GM21367 (cell line): ENCODE results near the gene PHTF2.
"Not testable (repeated sequence)": the region's sequence is repeated elsewhere in the genome, so short reads cannot be mapped to it uniquely, and the experiment has no call there.

Source experiments
- ATAC-seq: cut with Tn5 transposase; IDR thresholded peaks from one replicate; pipeline ENCODE4 v1.9.1; 2021; ENCODE audit not compliant: unreplicated experiment

Gene PHTF2

DNA sequence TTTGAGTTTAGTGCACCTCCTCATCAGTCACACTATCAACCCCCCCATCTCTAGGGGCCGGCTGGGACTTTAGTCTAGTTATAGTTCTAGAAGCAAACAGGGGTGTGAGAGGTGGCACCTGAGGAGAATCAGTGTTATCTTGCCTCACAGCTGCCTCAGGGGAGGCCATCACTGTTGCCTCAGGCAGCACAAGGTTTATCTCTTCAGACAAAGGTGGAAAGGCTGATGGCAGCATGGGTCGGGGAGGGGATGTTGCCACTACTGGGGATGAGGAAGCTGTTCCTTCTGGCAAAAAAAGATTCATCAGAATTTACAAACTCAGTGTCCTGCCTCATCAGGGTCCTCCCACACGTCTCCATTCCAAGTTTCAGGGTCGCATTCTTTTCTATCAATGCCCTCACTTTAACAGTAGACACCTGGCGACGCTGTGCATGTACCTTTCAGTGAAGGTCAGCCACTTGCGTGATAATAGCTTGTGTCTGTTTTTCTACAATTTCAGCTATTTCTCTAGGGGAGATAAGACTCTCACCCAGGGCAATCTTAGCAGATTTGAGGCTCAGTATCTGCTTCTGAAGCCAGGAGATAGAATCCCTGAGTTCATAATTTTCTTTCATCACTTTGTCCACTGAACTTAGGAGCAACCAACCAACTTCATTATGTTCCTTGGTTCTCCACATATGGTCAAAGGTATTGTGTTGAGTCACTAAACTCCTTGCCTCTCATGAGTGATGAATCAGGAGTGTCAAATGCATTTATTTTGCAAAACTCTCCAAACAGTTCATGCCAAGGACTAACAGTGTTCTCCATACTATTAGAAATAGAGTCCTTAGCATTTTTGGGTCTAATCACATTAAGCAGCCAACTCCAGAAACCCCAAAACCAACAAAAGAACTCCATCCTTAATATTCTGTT is 75.1 kb downstream of the PHTF2 start:
- ATAC-seq, result not testable (repeated sequence)

DNA sequence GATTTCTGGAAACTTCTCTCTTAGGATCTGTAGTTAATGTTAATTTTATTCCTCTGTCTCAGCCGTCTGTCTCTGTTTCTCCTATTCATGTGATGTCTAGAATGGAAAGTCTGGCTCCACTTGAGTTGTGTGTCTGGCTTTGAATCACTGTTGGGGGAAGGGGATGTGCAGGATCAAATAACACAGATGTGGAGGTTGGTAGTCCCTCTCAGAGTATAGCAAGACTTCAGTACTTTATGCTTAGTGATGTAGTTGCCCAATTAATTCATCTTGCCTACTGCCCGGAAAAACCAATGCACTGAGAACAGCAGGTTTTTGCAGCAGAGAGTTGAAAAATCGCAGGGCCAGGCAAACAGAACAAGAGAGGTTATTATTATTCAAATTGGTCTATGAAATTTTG is 79.2 kb downstream of the PHTF2 start:
- ATAC-seq, result no peak

DNA sequence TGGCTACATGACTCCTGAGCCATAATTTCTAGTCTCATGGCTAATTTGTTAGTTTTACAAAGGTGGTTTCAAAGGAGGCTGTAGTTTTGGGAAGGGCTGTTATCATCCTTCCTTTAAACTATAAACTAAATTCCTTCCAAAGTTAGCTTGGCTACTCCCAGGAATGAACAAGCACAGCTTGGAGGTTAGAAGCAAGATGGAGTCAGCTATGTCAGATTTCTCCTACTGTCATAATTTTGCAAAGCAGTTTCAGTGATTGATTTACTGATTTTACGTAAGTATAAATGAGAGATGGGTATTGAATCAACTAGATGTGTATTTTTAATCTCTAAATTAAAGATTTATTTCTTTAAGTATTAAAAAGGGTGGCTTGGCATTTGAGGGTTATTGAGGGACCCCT is 79.9 kb downstream of the PHTF2 start:
- ATAC-seq, result no peak

DNA sequence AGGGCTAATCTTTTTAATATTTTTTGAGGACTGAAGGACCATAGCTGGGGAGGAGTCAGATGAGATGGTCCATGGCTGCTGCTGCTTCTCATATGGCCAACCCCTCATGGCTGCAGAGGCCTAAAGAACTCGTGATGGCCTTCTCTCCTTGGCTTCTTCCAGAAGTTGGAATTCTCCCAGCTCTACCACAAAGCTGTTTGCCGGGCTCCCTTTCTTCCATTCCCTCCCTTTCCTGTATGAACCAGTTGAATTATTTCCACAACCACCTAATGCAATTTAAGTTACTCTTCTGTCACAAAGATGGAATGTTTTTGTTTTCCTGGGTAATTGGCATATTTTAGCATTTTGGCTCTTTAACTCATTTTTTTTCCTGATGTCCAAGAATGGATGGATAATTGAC is 80.7 kb downstream of the PHTF2 start:
- no peak for ATAC-seq

DNA sequence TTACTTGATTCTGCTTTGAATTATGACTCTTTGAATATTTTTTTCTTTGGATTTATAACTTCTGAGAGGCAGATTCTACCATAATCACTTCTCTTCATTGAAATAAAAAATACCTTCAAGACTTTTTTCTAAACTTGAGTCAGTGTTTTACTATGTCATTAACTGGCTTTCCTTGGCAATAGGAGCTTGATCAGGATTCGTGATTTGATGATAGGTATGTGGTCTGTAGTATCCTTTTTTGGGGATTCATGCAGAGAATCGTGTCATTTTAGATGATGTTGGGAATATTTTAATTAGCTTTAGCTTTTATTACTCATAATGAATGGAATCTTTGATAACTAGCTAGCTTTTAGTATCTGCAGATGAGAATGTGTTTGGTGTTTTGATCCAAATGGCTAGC is 83.3 kb downstream of the PHTF2 start:
- no peak for ATAC-seq

DNA sequence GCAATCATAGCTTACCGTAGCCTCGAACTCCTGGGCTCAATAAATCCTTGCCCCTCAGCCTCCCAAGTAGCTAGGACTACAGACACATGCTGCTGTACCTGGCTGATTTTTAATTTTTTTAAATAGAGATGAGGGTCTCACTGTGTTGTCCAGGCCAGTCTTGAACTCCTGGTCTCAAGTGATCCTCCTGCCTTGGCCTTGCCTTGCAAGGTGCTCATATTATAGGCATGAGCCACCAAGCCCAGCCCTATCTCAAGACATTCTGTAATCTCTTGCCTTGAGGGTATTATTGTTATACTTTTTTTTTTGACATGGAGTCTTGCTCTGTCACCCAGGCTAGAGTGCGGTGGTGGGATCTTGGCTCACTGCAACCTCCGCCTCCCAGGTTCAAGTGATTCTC is 86.6 kb downstream of the PHTF2 start:
- ATAC-seq, result no peak

DNA sequence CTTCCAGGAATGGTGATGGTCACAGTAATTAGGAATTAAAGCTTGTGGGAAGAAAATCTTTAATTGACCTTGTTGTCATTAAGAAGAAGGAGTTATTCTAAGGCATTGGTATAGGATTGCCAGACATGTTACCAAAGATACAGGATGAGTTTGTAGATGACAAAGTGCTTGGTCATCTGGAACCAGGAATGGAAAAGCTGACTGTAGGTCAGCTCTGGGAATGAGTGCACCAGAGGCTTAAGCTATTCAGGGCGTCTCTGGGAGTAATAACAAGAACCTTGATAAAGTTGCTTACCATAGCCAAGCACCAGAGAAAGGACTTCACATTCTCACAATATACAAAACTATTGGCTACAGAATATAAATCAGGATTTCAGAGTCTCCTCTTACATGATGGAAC is 89.0 kb downstream of the PHTF2 start:
- ATAC-seq, result no peak

DNA sequence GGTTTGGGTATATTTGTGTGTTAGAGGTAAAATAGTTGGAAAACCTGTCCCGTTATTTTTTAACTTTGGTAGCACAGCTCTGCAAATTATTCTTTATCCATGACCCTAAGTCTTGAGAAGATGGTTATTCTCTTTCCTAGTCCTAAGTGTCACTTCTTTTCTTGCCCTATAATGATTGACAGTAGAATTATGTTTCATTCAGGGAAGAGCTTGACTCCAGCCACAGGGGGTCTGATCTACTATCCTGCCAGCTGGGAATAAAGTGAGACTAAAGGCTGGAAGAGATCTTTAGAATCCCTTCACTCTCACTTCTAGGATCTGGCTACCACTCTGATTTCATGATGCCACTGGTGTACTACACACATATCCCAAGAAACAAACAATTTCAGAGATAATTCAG is 90.4 kb downstream of the PHTF2 start:
- no peak for ATAC-seq

DNA sequence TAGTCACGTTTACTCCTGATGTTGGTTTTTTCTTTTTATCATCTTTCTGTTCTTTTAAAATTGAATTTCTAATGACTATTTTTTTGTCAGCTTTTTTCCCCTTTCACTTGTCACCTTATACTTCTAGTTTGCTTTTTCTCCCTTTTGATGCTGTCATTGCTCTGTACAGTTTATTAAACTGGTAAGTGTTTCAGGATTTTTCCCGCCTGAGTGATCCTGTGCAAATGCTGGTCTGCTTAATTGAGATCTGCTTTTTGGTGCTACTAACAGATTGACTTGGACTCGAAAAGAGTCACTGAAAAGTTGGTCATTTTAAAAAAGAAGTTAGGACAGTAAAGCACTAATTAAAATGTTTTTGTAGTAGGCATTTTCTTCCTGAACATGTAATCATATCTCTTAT is 95.2 kb downstream of the PHTF2 start:
- no peak for ATAC-seq

DNA sequence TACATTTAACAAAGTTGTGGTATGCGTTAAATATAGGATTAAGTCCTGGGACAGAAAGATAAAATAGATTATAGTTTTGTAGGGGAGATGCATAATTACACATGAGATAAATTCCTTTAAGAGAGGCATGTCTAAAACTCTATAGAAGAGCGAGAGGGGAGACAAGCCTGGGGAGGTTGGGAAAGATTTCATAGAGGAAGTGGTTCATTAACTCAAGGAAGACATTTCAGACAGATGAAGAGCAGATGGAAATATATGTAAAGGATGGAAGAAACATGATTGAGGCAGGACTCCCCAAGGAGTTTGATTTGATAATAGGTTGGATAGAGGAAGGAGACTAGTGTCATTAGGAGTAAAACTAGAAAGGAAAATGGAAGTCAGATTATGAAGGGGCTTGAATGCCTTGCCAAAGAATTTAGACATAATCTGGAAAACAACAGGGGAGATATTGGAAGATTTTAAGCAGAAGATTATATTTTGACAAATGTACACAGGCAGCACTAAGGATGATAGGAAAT is 96.1 kb downstream of the PHTF2 start:
- no peak for ATAC-seq

DNA sequence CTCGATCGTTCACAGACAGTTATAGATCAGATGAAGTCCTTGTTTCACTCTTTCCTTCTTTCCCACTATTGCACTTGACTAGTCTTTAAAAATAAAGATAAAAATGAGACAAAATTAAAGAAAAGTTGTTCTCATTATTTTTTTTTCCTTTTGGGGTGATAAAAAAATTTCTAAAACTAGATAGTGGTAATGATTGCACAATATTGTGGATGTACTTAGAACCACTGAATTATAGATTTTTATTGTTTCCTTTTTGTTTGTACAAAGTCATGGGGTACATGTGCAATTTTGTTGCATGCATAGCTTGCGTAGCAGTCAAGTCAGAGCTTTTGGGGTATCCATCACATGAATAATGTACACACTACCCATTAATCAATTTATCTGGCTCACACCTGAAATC is 97.3 kb downstream of the PHTF2 start:
- ATAC-seq, result no peak

DNA sequence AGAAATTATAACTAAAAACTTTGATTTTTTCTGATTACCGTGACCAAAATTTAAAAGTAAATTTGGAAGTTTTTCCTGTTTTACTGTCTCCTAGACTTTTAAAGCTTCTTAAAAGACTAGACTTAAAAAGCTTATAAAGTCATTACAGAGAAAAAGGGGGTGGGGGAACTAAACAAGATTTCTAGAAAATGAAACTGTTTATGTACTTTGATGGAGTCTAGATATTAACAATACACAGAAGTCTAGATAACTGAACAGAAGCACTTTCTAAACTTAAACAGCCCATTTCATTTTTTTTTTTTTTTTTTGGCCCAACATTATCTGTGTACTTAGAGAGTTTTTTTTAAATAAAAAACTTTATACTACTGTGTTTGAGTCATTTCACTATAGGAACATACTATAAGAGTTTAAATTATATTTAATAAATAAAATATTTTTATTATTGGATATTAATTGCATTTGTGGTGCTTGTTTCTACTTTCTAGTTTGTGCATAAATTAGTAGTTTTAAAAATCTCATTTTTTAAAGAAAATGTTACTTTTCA is 98.5 kb downstream of the PHTF2 start:
- no peak for ATAC-seq

DNA sequence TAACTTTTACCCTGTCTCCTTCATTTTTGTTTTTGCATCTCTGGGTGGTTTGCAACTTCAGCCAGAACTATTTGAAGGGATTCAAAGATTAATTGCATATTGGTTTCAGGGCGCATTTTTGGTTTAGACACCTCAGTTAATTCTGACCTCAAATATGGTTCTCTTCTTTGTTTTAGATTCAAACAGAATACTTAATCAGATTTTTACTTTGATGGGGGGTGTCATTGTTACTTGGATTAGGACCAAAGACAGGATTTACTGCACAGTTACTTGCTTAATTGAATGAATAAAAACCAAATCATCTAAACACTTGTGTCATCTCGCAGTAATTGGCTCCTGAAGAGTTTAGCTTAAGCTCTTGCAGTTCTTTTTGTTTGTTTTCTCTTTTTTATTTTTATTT is 100.9 kb downstream of the PHTF2 start:
- no peak for ATAC-seq

DNA sequence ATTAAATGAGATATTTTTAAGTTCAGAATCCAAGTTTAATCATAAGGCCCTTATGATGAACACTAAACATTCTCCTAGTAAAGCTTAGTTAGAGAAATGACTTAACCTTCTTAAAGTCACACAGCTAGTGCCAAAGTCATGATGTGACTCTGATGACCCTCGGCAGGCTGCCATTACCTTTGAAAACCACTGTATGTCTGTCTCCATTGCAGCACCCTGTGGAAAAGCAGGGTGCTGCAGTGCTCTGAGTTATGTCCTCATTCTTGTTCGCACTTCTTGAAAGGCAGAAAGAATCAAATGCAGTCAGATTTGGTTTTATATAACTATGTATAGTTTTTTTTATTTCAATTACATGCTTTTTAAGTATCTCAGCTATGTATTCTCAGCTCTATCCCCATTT is 105.0 kb downstream of the PHTF2 start:
- peak; percentile 31 for ATAC-seq

DNA sequence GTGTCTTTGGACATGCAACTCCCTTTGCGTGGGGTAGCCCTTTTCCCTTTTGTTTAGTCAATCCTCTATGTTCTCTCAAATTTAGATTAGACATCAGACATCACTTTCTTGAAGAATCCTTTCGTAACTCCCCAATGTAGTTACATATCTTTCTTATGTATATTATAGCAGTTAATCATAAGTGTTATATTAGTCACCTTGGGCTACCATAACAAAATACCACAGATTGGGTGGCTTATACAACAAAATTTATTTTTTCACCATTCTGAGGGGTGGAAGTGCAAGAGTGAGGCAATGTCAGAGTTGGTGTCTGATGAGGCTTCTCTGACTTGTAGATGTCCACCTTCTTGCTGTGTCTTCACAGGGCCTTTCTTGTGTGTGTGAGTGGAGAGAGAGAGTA is 105.7 kb downstream of the PHTF2 start:
- no peak for ATAC-seq

DNA sequence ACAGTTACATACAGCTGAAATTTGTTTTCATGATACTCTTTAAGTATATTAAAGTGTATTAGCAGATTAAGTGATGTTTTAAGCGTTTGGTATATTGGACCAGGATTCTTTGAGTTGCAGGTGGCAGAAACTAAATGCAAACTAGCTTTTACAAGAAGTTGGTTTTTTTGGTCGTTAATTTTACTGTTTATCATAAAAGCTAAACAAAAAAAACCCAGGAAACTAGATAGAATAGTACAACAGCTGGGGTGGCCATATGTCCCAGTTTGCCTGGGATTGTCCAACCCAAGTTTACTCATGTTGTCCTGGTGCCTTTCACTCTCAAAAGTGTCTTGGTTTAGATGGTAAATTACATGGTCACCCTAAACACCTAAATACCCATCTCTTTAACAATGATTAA is 108.7 kb downstream of the PHTF2 start:
- ATAC-seq, result no peak

DNA sequence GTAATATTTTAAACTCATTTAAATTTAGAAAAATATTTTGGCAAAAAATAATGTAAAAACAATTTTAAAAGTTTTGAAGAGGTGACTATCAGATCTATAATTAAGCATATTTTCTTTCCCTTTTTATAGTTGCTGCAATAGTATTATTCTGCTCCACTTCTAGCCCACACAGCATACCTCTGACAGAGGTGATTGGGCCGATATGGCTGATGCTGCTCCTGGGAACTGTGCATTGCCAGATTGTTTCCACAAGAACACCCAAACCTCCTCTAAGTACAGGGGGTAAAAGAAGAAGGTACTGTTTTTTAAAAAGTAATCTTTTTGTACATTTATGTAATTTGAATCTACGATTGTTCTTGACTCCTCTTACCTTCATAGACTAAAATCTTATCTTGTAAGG is 110.1 kb downstream of the PHTF2 start:
- ATAC-seq, result no peak

DNA sequence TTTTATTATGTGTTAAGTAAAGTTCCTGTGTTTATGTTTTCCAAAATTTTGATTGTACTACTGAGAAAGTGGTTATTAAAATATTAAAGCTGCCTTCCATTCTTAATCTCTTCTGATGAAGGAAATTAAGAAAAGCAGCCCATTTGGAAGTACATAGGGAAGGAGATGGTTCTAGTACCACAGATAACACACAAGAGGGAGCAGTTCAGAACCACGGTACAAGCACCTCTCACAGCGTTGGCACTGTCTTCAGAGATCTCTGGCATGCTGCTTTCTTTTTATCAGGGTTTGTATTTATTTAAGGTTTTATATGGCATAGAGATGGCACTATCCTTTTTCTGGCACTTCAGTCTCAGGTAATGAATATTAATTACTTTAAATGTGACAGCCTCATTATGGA is 111.6 kb downstream of the PHTF2 start:
- ATAC-seq, result no peak

DNA sequence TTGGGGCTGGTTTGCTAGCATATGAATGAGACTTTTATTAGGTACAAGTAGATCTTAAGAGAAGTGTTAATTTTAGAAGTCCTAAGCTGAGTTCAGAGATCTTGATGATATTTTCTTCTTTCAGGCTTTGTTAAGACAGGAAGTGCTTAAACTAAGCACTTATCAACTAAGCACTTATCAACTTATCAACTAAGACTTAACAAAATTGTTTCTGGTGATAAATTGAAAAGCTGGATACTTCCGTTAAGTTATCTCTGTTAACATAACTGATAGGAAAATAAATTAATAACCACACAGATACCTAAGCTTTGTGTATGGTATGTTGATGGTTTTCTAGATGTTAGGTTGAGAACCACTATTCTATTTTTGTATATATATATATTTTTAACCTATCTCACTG is 113.7 kb downstream of the PHTF2 start:
- no peak for ATAC-seq

DNA sequence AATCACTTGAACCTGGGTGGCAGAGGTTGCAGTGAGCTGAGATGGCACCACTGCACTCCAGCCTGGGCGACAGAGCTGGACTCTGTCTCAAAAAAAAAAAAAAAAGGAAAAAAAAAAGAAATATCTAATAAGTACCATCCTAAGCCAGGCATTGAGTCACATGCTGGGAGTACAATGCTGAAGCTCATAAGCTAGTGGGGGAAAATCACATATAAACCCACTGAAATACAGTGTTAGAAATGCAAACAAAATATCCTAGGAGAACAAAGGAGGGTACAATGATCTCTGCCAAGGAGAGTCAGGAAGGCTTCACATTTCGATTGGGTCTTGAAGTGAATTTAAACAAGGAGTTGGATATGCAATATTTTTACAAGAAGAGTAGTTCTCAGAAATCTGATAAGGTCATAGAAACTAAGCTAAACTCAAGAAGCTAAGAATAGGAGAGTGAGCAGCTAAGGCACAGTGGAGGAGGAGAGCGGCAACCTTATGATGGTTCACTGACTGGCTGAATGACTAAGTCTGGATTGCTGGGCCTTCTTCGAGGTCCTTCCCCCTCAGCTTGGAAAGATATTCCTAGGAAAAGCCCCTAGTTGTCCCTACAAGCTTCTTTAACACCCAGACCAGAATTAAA is 115.5 kb downstream of the PHTF2 start:
- ATAC-seq, result no peak

DNA sequence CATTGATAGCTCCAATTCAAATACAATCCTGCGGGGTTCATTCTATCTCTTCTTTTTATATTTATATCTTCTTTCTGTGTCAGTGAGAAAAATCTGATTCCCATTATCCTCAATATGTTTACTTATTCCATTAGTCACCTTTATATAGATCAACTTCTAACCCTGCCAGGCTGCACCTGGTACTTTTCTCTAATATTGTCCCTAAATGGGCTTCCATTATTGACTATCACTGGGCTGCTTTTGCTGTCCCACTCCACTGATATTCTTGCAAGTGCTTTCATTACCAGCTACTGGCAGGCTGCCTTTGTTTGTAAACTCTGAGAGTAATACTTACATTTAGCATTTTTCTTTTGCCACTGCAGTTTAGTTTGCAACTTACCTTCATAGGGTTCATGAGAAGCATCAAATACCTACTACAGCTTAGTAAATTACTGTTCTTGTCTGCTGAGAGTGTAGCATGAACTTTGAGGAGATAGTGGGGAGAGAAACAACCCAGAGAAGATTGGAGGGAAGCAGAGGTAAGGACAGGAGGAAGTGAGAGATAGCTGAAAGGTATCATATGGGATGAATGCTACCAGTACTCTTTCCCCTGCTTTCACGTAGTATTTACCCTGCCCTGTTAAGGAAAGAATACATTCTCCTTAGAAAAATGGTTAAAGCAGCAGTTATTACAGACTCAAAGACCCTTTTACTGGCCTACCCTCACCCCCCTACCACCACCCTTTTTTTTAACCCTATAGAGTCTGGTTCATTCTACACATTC is 119.1 kb downstream of the PHTF2 start:
- no peak for ATAC-seq
